Measurements from ENCODE around the gene DSP. TPM values are rescaled to one million over a fixed set of nuclear protein-coding genes. Genes with fewer than 3 reads are reported as not detected.

Gene DSP
- total RNA-seq, 1 donor from 2014 or later, result 172 TPM

- no peak overlapping the region for H3K4me3 Mint-ChIP-seq
- no peak for DNase-seq (ENCODE audit: low spot score in 2 of 2, unreplicated experiment in 2 of 2)
- no peaks in the 10 kb centered on the region for H3K27me3 Mint-ChIP-seq (ENCODE audit: low read depth)
- H3K4me1 Mint-ChIP-seq, result no peaks in the 10 kb centered on the region
- no peak for TF ChIP-seq CTCF (IDR thresholded peaks at IDR 0.05; ENCODE audit: unreplicated experiment)
- no peak overlapping the region for H3K27ac Mint-ChIP-seq
- peaks cover 59% of the 10 kb centered on the region for H3K36me3 Mint-ChIP-seq
- no peaks in the 10 kb centered on the region for H3K9me3 Mint-ChIP-seq
Observed at GRCh38 chr6:7569082-7569481, 27.6 kb downstream of the DSP start.

- Mint-ChIP-seq H3K4me3 (no peak overlapping the region), H3K9me3 (no peaks in the 10 kb centered on the region), H3K27ac (no peak overlapping the region), H3K36me3 (peaks cover 51% of the 10 kb centered on the region), H3K27me3 (ENCODE audit: low read depth) (no peaks in the 10 kb centered on the region), H3K4me1 (no peaks in the 10 kb centered on the region)
- TF ChIP-seq CTCF (IDR thresholded peaks at IDR 0.05; ENCODE audit: unreplicated experiment), result no peak
- no peak for DNase-seq (ENCODE audit: low spot score in 2 of 2, unreplicated experiment in 2 of 2)
Observed at GRCh38 chr6:7572213-7572943, 30.9 kb downstream of the DSP start.

GRCh38 chr6:7574500-7574899 lies 33.0 kb downstream of the DSP start:
- Mint-ChIP-seq H3K9me3 (no peaks in the 10 kb centered on the region), H3K4me1 (no peaks in the 10 kb centered on the region), H3K4me3 (no peak overlapping the region), H3K27ac (no peak overlapping the region), H3K27me3 (ENCODE audit: low read depth) (no peaks in the 10 kb centered on the region), H3K36me3 (peaks cover 44% of the 10 kb centered on the region)
- no peak for TF ChIP-seq CTCF (IDR thresholded peaks at IDR 0.05; ENCODE audit: unreplicated experiment)
- DNase-seq (ENCODE audit: low spot score in 2 of 2, unreplicated experiment in 2 of 2), result no peak

- Mint-ChIP-seq H3K4me3 (no peak overlapping the region), H3K27ac (no peak overlapping the region), H3K36me3 (peaks cover 37% of the 10 kb centered on the region), H3K9me3 (no peaks in the 10 kb centered on the region), H3K4me1 (no peaks in the 10 kb centered on the region), H3K27me3 (ENCODE audit: low read depth) (no peaks in the 10 kb centered on the region)
- DNase-seq (ENCODE audit: low spot score in 2 of 2, unreplicated experiment in 2 of 2), result no peak
- TF ChIP-seq CTCF (IDR thresholded peaks at IDR 0.05; ENCODE audit: unreplicated experiment), result no peak
Observed at GRCh38 chr6:7578516-7578915, 37.0 kb downstream of the DSP start.

- Mint-ChIP-seq H3K36me3 (peaks cover 39% of the 10 kb centered on the region), H3K9me3 (no peaks in the 10 kb centered on the region), H3K27ac (no peak overlapping the region)
Observed at GRCh38 chr6:7578931-7579330, 37.5 kb downstream of the DSP start.

More at GRCh38 chr6:7578931-7579330, 37.5 kb downstream of the DSP start:
- no peak for TF ChIP-seq CTCF (IDR thresholded peaks at IDR 0.05; ENCODE audit: unreplicated experiment)
- no peaks in the 10 kb centered on the region for H3K4me1 Mint-ChIP-seq
- no peak overlapping the region for H3K4me3 Mint-ChIP-seq
- no peak for DNase-seq (ENCODE audit: low spot score in 2 of 2, unreplicated experiment in 2 of 2)
- no peaks in the 10 kb centered on the region for H3K27me3 Mint-ChIP-seq (ENCODE audit: low read depth)
